Nephron progenitor cell (in vitro differentiated cells): ENCODE results near the gene KLHL10.
"Not testable (repeated sequence)": the region's sequence is repeated elsewhere in the genome, so short reads cannot be mapped to it uniquely, and the experiment has no call there.

Experiments used
- DNase-seq: peaks from one replicate; pipeline ENCODE4 v3.0.0; 2021
- H3K27ac Mint-ChIP-seq: 2 replicates; pipeline ENCODE4 v1.8.0; 2021; ENCODE audit warnings: mild to moderate bottlenecking, moderate library complexity, mixed read lengths
- H3K27me3 Mint-ChIP-seq: 2 replicates; pipeline ENCODE4 v1.8.0; 2021; ENCODE audit warnings: mild to moderate bottlenecking, low read depth, mixed read lengths; ENCODE audit not compliant: poor library complexity
- H3K36me3 Mint-ChIP-seq: 2 replicates; pipeline ENCODE4 v1.8.0; 2021; ENCODE audit warnings: low read depth, mixed read lengths
- H3K4me1 Mint-ChIP-seq: 2 replicates; pipeline ENCODE4 v1.8.0; 2021; ENCODE audit warnings: mixed read lengths
- H3K4me3 Mint-ChIP-seq: 2 replicates; pipeline ENCODE4 v1.8.0; 2021; ENCODE audit warnings: mild to moderate bottlenecking, moderate library complexity, mixed read lengths
- H3K9me3 Mint-ChIP-seq: 2 replicates; pipeline ENCODE4 v1.8.0; 2021; ENCODE audit warnings: mild to moderate bottlenecking, moderate library complexity, mixed read lengths
- CTCF ChIP-seq: fragments of 200-600 bp; sonication (generic); IDR thresholded peaks from 2 replicates; pipeline ENCODE4 v1.5.0; 2021; ENCODE audit warnings: antibody characterized with exemption

Gene KLHL10

GRCh38 chr17:41824086-41824485, 13.5 kb upstream of the KLHL10 start:
- DNase-seq, result no peak
- no peaks in the 10 kb centered on the region for H3K27me3 Mint-ChIP-seq
- no peak overlapping the region for H3K4me3 Mint-ChIP-seq
- no peaks in the 10 kb centered on the region for H3K9me3 Mint-ChIP-seq
- TF ChIP-seq CTCF, result no peak
- no peak overlapping the region for H3K27ac Mint-ChIP-seq
- peaks cover 29% of the 10 kb centered on the region for H3K36me3 Mint-ChIP-seq
- peaks cover 50% of the 10 kb centered on the region for H3K4me1 Mint-ChIP-seq

GRCh38 chr17:41825175-41825845, 12.3 kb upstream of the KLHL10 start:
- Mint-ChIP-seq H3K36me3 (peaks cover 39% of the 10 kb centered on the region), H3K27me3 (no peaks in the 10 kb centered on the region), H3K4me1 (peaks cover 44% of the 10 kb centered on the region), H3K27ac (peak overlapping the region; percentile 57), H3K4me3 (no peak overlapping the region), H3K9me3 (no peaks in the 10 kb centered on the region)
- DNase-seq, result no peak
- TF ChIP-seq CTCF, result no peak

- peak overlapping the region; percentile 64 for H3K27ac Mint-ChIP-seq
- not testable (repeated sequence) for DNase-seq, H3K4me3 Mint-ChIP-seq, H3K9me3 Mint-ChIP-seq, H3K27me3 Mint-ChIP-seq
- peaks cover 59% of the 10 kb centered on the region for H3K36me3 Mint-ChIP-seq
- peaks cover 18% of the 10 kb centered on the region for H3K4me1 Mint-ChIP-seq
Observed at GRCh38 chr17:41829961-41830360, 7.7 kb upstream of the KLHL10 start.

- DNase-seq, result no peak
- no peak overlapping the region for H3K27ac Mint-ChIP-seq
- H3K4me3 Mint-ChIP-seq, result peak overlapping the region; percentile 90
- no peaks in the 10 kb centered on the region for H3K9me3 Mint-ChIP-seq
- TF ChIP-seq CTCF, result no peak
- peaks cover 30% of the 10 kb centered on the region for H3K36me3 Mint-ChIP-seq
- peaks cover 4% of the 10 kb centered on the region for H3K27me3 Mint-ChIP-seq
- H3K4me1 Mint-ChIP-seq, result peaks cover 16% of the 10 kb centered on the region
Observed at GRCh38 chr17:41835214-41835799, 2.3 kb upstream of the KLHL10 start.

GRCh38 chr17:41835800-41836549, 1.6 kb upstream of the KLHL10 start, which contains the start of gene NT5C3B:
TSS of gene NT5C3B (minus strand) at chr17:41836232. CDS start at chr17:41836193, 39 bp downstream.
- peaks cover 16% of the 10 kb centered on the region for H3K4me1 Mint-ChIP-seq
- DNase-seq, result peak; percentile 78
- peaks cover 4% of the 10 kb centered on the region for H3K27me3 Mint-ChIP-seq
- TF ChIP-seq CTCF, result no peak
- H3K4me3 Mint-ChIP-seq, result peak within 1 kb of the TSS; percentile 90
- H3K36me3 Mint-ChIP-seq, result peaks cover 23% of the 10 kb centered on the region
- no peaks in the 10 kb centered on the region for H3K9me3 Mint-ChIP-seq
- no peak within 1 kb of the TSS for H3K27ac Mint-ChIP-seq

GRCh38 chr17:41836550-41837196, 952 bp upstream of the KLHL10 start:
- TF ChIP-seq CTCF, result no peak
- Mint-ChIP-seq H3K4me3 (peak overlapping the region; percentile 90), H3K36me3 (peaks cover 18% of the 10 kb centered on the region), H3K9me3 (no peaks in the 10 kb centered on the region), H3K4me1 (peaks cover 16% of the 10 kb centered on the region), H3K27ac (no peak overlapping the region), H3K27me3 (peaks cover 4% of the 10 kb centered on the region)
- DNase-seq, result no peak

- DNase-seq, H3K9me3 Mint-ChIP-seq, H3K27ac Mint-ChIP-seq, H3K27me3 Mint-ChIP-seq, H3K4me3 Mint-ChIP-seq, H3K36me3 Mint-ChIP-seq: not testable (repeated sequence)
- H3K4me1 Mint-ChIP-seq, result peaks cover 16% of the 10 kb centered on the region
Observed at GRCh38 chr17:41839448-41839847, 1.8 kb downstream of the KLHL10 start.

- H3K27ac Mint-ChIP-seq, H3K27me3 Mint-ChIP-seq, DNase-seq, H3K4me1 Mint-ChIP-seq, H3K4me3 Mint-ChIP-seq, H3K9me3 Mint-ChIP-seq, H3K36me3 Mint-ChIP-seq: not testable (repeated sequence)
Observed at GRCh38 chr17:41840781-41841180, 3.2 kb downstream of the KLHL10 start.
